Body of pancreas (tissue), 4 donors: ENCODE results near the gene UGT1A6.

ENCODE experiments used
- POLR2A ChIP-seq, 3 donors: fragments of 450-650 bp; IDR thresholded peaks; one replicate each; pipeline ENCODE4 v1.6.1; 2016; ENCODE audit warnings: antibody characterized with exemption in 3 of 3, mild to moderate bottlenecking in 2 of 3
- TF ChIP-seq, protein P1 (sequence below), 7 experiments: fragments of 450-650 bp in 4 of 7; fragments of 200-600 bp in 3 of 7; sonication (generic) in 3 of 7; IDR thresholded peaks; one replicate each; pipeline ENCODE4 v1.5.1; 2016 to 2019; ENCODE audit warnings: antibody characterized with exemption in 7 of 7

DNA sequence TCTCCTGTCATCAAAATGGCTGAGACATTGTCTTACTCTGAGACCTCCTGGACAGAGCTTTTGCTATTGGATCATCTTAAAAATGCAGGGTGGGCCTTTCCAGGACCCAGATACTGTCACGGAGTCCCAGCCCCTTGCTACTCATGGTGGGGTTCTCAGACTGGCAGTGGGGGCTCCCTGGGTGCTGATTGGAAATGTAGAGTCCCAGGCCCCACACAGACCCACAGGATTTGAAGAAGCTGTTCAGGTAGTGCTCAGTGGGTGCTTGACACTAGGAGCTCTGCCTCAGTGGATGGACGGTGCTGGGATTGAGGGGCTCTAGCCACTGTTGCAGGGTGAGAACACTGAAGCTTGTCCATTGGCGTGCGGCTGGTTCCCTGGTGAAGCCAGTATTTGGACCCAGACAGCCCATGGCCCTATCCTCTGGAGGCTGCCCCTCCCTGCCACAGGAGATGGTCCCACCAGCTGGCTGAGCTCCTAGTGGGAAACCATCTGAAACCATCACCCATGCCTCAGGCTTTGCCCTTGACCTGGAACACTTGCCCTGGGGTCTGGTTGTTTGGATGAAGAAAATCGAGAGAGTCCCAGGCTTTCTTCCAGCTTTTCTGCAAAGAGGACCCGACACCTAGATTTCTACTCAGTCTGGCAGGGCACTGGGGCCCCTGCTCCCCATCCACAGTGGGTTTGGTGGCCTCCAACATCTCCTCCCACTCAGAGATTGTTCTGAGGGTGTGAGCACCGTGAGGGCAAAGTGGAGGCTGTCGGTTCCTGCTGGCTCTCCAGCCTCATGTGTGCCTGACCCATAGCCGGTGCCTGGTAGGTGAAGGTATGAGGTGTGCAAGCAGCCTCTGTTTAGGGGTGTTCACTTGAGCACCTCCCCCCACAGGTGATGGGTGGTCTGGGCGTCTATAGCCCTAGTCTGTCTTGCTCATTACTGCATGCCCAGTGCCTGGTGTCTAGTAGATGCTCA lies 115.6 kb downstream of the UGT1A6 start:
- TF ChIP-seq, protein P1, sequence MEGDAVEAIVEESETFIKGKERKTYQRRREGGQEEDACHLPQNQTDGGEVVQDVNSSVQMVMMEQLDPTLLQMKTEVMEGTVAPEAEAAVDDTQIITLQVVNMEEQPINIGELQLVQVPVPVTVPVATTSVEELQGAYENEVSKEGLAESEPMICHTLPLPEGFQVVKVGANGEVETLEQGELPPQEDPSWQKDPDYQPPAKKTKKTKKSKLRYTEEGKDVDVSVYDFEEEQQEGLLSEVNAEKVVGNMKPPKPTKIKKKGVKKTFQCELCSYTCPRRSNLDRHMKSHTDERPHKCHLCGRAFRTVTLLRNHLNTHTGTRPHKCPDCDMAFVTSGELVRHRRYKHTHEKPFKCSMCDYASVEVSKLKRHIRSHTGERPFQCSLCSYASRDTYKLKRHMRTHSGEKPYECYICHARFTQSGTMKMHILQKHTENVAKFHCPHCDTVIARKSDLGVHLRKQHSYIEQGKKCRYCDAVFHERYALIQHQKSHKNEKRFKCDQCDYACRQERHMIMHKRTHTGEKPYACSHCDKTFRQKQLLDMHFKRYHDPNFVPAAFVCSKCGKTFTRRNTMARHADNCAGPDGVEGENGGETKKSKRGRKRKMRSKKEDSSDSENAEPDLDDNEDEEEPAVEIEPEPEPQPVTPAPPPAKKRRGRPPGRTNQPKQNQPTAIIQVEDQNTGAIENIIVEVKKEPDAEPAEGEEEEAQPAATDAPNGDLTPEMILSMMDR (IDR thresholded peaks at IDR 0.05): no peak
- no peak for TF ChIP-seq POLR2A (IDR thresholded peaks at IDR 0.05)
